PC-3 (cell line): ENCODE results near the gene VPS8. TPM values are rescaled to one million over a fixed set of nuclear protein-coding genes. Genes with fewer than 3 reads are reported as not detected.

ENCODE experiments used
- ATAC-seq: fragments of 200-7000 bp; cut with Tn5 transposase; 2 replicates; pipeline ENCODE4 v1.9.1; 2020; ENCODE audit warnings: mild to moderate bottlenecking, moderate library complexity
- Bru-seq: library from RNA; stranded (reverse); fragments of 400-500 nt; gene quantifications from one replicate; lab custom pipeline; 2021; lab: Mats Ljungman, UMichigan
- BruChase-seq, 2 experiments: library from RNA; stranded (reverse); fragments of 400-500 nt; gene quantifications; one replicate each; lab custom pipeline; 2021; lab: Mats Ljungman, UMichigan
- BruUV-seq: library from RNA; stranded (reverse); fragments of 400-500 nt; replicated peaks from 2 replicates; lab custom pipeline; 2021; lab: Mats Ljungman, UMichigan
- CTCF ChIA-PET: fragments of 300-600 bp; sonication (Branson Sonifier 250); formaldehyde crosslinking; loops from one replicate; lab custom pipeline; 2022; ENCODE audit warnings: antibody characterized with exemption; lab: Charles Lee
- POLR2A ChIA-PET: fragments of 300-600 bp; sonication (Branson Sonifier 250); formaldehyde crosslinking; loops from one replicate; lab custom pipeline; 2022; ENCODE audit warnings: antibody characterized with exemption; ENCODE audit not compliant: unreplicated experiment; lab: Charles Lee
- DNase-seq: peaks from one replicate; pipeline ENCODE4 v3.0.0-alpha.2; 2015
- H2AFZ ChIP-seq: fragments of 300-600 bp; sonication (generic); 2 replicates; pipeline ENCODE4 v1.6.0; 2016; ENCODE audit warnings: antibody characterized with exemption, low read length
- H3F3A ChIP-seq: fragments of 300-600 bp; sonication (generic); one replicate; pipeline ENCODE4 v1.6.0; 2017; ENCODE audit warnings: antibody characterized with exemption, low read length, control low read depth, mild to moderate bottlenecking; ENCODE audit not compliant: unreplicated experiment
- H3K27ac ChIP-seq: fragments of 300-600 bp; sonication (generic); 2 replicates; pipeline ENCODE4 v1.5.1; 2016; ENCODE audit warnings: mild to moderate bottlenecking, low read length
- H3K27me3 ChIP-seq: fragments of 300-600 bp; sonication (generic); 2 replicates; pipeline ENCODE4 v1.6.1; 2016; ENCODE audit warnings: low read length, mixed read lengths
- H3K36me3 ChIP-seq: fragments of 300-600 bp; sonication (generic); 2 replicates; pipeline ENCODE4 v1.6.1; 2016; ENCODE audit warnings: low read depth, mixed run types, low read length, mixed read lengths
- H3K4me1 ChIP-seq: fragments of 300-600 bp; sonication (generic); 2 replicates; pipeline ENCODE4 v1.5.1; 2016; ENCODE audit warnings: low read length; ENCODE audit not compliant: insufficient read depth
- H3K4me2 ChIP-seq: fragments of 300-600 bp; sonication (generic); 2 replicates; pipeline ENCODE4 v1.6.0; 2016; ENCODE audit warnings: low read length
- H3K4me3 ChIP-seq: fragments of 300-600 bp; sonication (generic); 2 replicates; pipeline ENCODE4 v1.5.1; 2016; ENCODE audit warnings: mild to moderate bottlenecking, low read length, mixed read lengths
- H3K79me2 ChIP-seq: fragments of 300-600 bp; sonication (generic); 2 replicates; pipeline ENCODE4 v1.6.1; 2017; ENCODE audit warnings: low read length, mixed read lengths
- H3K9ac ChIP-seq: fragments of 300-600 bp; sonication (generic); 2 replicates; pipeline ENCODE4 v1.6.0; 2016; ENCODE audit warnings: mild to moderate bottlenecking, low read length
- H3K9me2 ChIP-seq: fragments of 300-600 bp; sonication (generic); replicated peaks from 2 replicates; pipeline ENCODE4 v1.6.1; 2016; ENCODE audit warnings: mixed run types, low read length, mixed read lengths
- H3K9me3 ChIP-seq: fragments of 300-600 bp; sonication (generic); 2 replicates; pipeline ENCODE4 v1.6.1; 2016; ENCODE audit warnings: low read length, mixed read lengths
- H4K20me1 ChIP-seq: fragments of 300-600 bp; sonication (generic); 2 replicates; pipeline ENCODE4 v1.6.1; 2016; ENCODE audit warnings: low read length, mixed read lengths
- CTCF ChIP-seq: fragments of 300-600 bp; sonication (generic); conservative IDR thresholded peaks from 2 replicates; pipeline ENCODE4 v1.5.1; 2017; ENCODE audit warnings: antibody characterized with exemption, low read depth, mild to moderate bottlenecking, low read length
- EZH2 ChIP-seq: fragments of 300-600 bp; sonication (generic); IDR thresholded peaks from one replicate; pipeline ENCODE4 v1.6.1; 2017; ENCODE audit warnings: antibody characterized with exemption, mild to moderate bottlenecking, low read length; ENCODE audit not compliant: unreplicated experiment
- EZH2phosphoT487 ChIP-seq: fragments of 300-600 bp; sonication (generic); IDR thresholded peaks from 2 replicates; pipeline ENCODE4 v1.6.1; 2018; ENCODE audit warnings: mild to moderate bottlenecking, antibody characterized with exemption, low read length, borderline replicate concordance
- intact Hi-C: fragments of 100-400 bp; cut with micrococcal nuclease; formaldehyde crosslinking; loops from 2 replicates; pipeline ENCODE4 v1.9.0; 2023
- long read RNA-seq: library from polyadenylated mRNA; unstranded; transcript quantifications from one replicate; pipeline ENCODE4 v2.0.0, GENCODE V29; 2021; ENCODE audit not compliant: unreplicated experiment
- total RNA-seq: library from RNA; depleted of rRNA; stranded (reverse); fragments of >200 nt; gene quantifications from 2 replicates; pipeline ENCODE4 v1.2.3, GENCODE V29; 2014; rRNA removed

Gene VPS8
- total RNA-seq (36.2 and 38.0 TPM in 2 replicates), Bru-seq, nascent RNA (percentile 79 among the genes with signal in this experiment), BruChase-seq, experiment 1, labeled RNA remaining after a 6-hour chase (percentile 72 among the genes with signal in this experiment), BruChase-seq, experiment 2, labeled RNA remaining after a 2-hour chase (percentile 79 among the genes with signal in this experiment)
- long read RNA-seq, full-length matches to known transcripts = 34 of 89 reads
- long read RNA-seq, partial matches to known transcripts = 15 of 89 reads
- long read RNA-seq, other reads (novel, unspliced or antisense) = 40 of 89 reads

GRCh38 chr3:184811999-184812661 lies at the start of gene VPS8:
TSS of gene VPS8 (plus strand) at chr3:184812166. CDS start at chr3:184824633, 12,467 bp downstream.
- no peak within 1 kb of the TSS for H3K27ac ChIP-seq
- BruUV-seq = TSS peak; percentile 62
- intact Hi-C loops = no loop called here

GRCh38 chr3:184764191-184764590 lies 47.8 kb upstream of the VPS8 start:
- no peaks in the 10 kb centered on the region for H3K9me2 ChIP-seq
- H3K79me2 ChIP-seq = no peaks in the 10 kb centered on the region
- no peak overlapping the region for H3K9ac ChIP-seq
- ATAC-seq (no peak), DNase-seq (no peak)
- no peaks in the 10 kb centered on the region for H3K36me3 ChIP-seq
- H3K9me3 ChIP-seq = no peaks in the 10 kb centered on the region
- BruUV-seq = no TSS peak
- no peaks in the 10 kb centered on the region for H3K27me3 ChIP-seq
- ChIA-PET POLR2A (no interaction called here), CTCF (interaction anchor here (1.7 kb wide), 1 partner anchor 203 kb away, joined by 29 read pairs; the partner anchor contains the start of gene EPHB3)
- H2AFZ ChIP-seq = no peak overlapping the region
- H3K4me3 ChIP-seq = no peak overlapping the region
- H3K4me1 ChIP-seq = peaks cover 16% of the 10 kb centered on the region
- no peak overlapping the region for H3K4me2 ChIP-seq
- H4K20me1 ChIP-seq = no peaks in the 10 kb centered on the region
- H3F3A ChIP-seq = no peaks in the 10 kb centered on the region
- no peak overlapping the region for H3K27ac ChIP-seq
- intact Hi-C loops = no loop called here
- TF ChIP-seq EZH2phosphoT487 (no peak), CTCF (no peak), EZH2 (no peak)

More at GRCh38 chr3:184811999-184812661, at the start of gene VPS8:
- Histone ChIP-seq H3K79me2 (peaks cover 38% of the 10 kb centered on the region), H3K9me2 (no peaks in the 10 kb centered on the region), H3K27me3 (no peaks in the 10 kb centered on the region), H3K9me3 (no peaks in the 10 kb centered on the region), H3K4me2 (peak within 1 kb of the TSS; percentile 94), H4K20me1 (0 out of 2 replicates have a peak, but pooled peaks cover 4% of the 10 kb centered on the region), H3F3A (no peaks in the 10 kb centered on the region), H2AFZ (peak within 1 kb of the TSS; percentile 99), H3K36me3 (0 out of 2 replicates have a peak, but pooled peaks cover 4% of the 10 kb centered on the region), H3K9ac (peak within 1 kb of the TSS; percentile 85), H3K4me3 (peak within 1 kb of the TSS; percentile 97), H3K4me1 (peaks cover 28% of the 10 kb centered on the region)
- ChIA-PET CTCF (interaction anchor here (0.5 kb wide), 1 partner anchor 10 kb away, joined by 3 read pairs; no protein-coding TSS in a partner anchor), POLR2A (no interaction called here)
- TF ChIP-seq CTCF (peak; percentile 25; the same call in 1 of the 2 replicates), EZH2 (no peak), EZH2phosphoT487 (no peak)
- ATAC-seq (peak; percentile 89), DNase-seq (peak; percentile 97)
